ENCODE measurements around the gene HOXD4. TPM values are rescaled to one million over a fixed set of nuclear protein-coding genes. Genes with fewer than 3 reads are reported as not detected.

The HOXD4 gene
- total RNA-seq, 1 donor from 2014 or later, result not detected

DNA sequence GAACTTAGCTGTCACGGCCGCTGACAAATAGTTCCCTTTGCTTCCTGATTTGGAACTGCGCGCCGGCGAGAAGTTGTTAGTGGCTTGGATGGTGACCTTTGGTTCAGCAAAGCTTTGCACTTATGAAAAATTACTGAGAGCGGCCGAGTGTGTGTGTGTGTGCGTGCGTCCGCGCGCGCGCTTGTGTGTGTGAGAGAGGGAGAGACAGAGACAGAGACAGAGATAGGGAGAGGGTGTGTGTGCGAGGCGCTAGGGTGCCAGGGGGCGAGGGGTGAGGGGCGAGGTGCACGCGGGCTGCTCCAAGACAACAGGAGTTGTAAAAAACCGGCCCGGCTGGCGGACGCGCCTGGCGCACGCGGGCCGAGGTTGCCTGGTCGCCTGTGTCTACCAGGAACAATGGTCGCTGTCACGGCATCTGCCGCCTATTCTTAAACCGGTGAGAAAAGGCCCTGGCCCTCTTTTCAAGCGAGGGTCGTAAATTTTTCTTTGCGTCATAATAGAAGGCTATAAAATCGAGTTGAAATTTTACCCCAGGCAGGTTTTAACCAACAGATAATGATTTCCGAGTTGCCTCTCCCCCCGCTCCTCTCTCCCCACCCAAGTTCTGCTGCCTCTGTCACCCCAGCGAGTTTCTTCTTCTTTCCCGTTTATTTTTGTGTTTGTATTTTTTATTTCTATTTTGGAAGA lies 6.3 kb downstream of the HOXD4 start:
- peaks cover 7% of the 10 kb centered on the region for H3K9me3 Mint-ChIP-seq
- DNase-seq, result peak; percentile 66
- no peaks in the 10 kb centered on the region for H3K36me3 Mint-ChIP-seq (ENCODE audit: low read depth)
- H3K27me3 Mint-ChIP-seq, result peaks cover 82% of the 10 kb centered on the region
- H3K4me1 Mint-ChIP-seq, result peaks cover 2% of the 10 kb centered on the region
- intact Hi-C loops (cut with micrococcal nuclease), result loop anchor here (2.0 kb wide), 2 partner anchors 19 to 47 kb away; no protein-coding TSS in a partner anchor
- H3K27ac Mint-ChIP-seq, result peak overlapping the region; percentile 72
- no peak overlapping the region for H3K4me3 Mint-ChIP-seq

DNA sequence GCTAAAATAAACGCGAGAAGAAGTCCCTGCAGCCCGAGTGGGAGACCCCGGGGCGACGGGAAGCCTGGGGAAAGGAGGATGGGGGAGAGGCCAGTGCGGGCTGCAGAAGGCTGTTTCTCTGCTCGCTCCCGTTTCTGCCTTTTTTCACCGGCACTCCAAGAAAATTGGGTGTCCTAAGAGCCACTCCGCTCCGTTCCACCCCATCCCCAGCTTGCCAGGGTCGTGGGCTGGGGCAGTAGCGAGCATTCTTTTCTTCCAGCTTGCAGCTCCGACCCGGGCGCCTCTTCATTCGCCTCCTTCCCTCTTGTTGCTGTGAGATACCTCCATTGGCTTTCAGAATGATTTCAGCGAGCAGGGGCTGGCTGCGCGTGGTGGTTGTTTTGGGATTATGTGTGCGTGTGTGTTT lies 6.8 kb downstream of the HOXD4 start:
- H3K27ac Mint-ChIP-seq, result no peak overlapping the region
- peaks cover 82% of the 10 kb centered on the region for H3K27me3 Mint-ChIP-seq
- peaks cover 7% of the 10 kb centered on the region for H3K9me3 Mint-ChIP-seq
- H3K4me3 Mint-ChIP-seq, result no peak overlapping the region
- H3K36me3 Mint-ChIP-seq (ENCODE audit: low read depth), result no peaks in the 10 kb centered on the region
- intact Hi-C loops (cut with micrococcal nuclease), result loop anchor here (2.0 kb wide), 1 partner anchor 47 kb away; no protein-coding TSS in a partner anchor
- peaks cover 2% of the 10 kb centered on the region for H3K4me1 Mint-ChIP-seq
- DNase-seq, result no peak

DNA sequence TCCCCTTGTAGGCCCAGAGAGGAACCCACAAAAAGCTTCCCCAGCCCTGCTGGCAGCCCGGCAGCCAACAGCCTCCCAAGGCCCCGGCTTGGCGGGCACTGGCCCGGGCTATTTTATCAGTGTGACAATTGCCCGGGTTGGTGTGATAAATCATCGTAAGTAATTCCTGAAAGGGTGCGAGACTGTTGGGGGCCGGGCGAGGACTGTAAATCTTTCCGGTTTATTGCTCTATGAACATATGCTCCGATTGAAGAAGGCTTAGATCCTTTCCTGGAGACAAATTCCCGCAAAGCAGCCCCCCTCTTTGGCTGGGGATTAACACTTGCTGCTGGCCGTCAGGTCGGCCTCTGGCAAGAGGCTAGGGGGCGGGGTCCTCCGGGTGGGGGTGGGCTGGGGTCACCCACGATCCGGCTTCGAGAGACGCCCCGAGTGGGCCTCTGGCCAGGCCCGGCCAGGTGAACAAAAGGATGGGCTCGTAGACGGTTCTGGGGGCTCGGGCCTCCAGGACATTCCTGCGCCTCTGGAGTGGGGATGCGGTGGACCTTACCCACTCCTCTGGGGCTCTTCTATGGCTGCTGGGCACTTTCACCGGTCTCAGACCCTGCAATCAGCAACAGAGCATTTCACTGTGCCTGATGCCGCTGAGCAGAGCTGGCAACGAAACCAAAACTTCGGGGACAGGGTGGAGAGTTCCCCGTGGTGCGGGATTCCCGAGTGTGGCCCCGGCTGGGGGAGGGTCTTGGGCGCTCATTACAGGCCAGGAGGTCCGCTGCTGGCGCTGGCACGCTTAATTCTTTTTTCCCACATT lies 7.7 kb downstream of the HOXD4 start:
- H3K27me3 Mint-ChIP-seq, result peaks cover 85% of the 10 kb centered on the region
- peaks cover 2% of the 10 kb centered on the region for H3K4me1 Mint-ChIP-seq
- peak; percentile 53 for DNase-seq
- H3K36me3 Mint-ChIP-seq (ENCODE audit: low read depth), result peaks cover 3% of the 10 kb centered on the region
- H3K4me3 Mint-ChIP-seq, result no peak overlapping the region
- peaks cover 12% of the 10 kb centered on the region for H3K9me3 Mint-ChIP-seq
- intact Hi-C loops (cut with micrococcal nuclease), result loop anchor here (2.0 kb wide), 1 partner anchor 48 kb away; no protein-coding TSS in a partner anchor
- H3K27ac Mint-ChIP-seq, result peak overlapping the region; percentile 58

DNA sequence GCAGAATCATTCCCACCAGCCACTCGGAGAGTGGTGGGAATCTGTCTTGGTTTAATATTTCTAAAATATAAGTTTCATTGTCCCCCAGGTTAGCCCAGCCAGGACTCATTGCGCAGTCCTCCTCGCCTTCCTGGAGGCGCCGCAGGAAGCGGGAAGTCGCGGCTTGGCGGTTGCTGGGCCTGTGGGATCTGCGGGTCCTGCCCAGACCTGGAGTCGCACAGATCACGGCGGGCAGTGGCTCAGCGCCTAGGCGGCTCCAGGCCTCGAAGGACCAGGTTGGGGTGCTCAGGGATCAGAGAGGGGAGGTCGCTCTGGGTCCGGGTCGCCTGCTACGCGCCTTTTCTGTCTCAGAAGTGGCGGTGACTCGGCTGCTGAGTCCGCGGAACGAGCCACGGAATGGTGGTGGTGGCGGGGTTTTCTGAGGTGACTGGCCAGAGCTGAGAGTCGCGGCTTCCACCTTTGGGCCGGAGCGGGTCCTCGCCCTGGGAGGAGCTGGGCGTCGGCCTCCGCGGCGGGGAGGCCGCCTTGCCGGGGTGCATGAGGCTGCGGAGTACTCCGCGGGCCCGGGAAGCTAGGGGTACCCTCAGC lies 8.4 kb downstream of the HOXD4 start:
- Mint-ChIP-seq H3K27ac (no peak overlapping the region), H3K27me3 (peaks cover 85% of the 10 kb centered on the region), H3K36me3 (ENCODE audit: low read depth) (peaks cover 5% of the 10 kb centered on the region), H3K4me1 (peaks cover 2% of the 10 kb centered on the region), H3K4me3 (no peak overlapping the region), H3K9me3 (peaks cover 16% of the 10 kb centered on the region)
- intact Hi-C loops (cut with micrococcal nuclease), result loop anchor here (2.0 to 5.0 kb wide), 4 partner anchors 32 to 1827 kb away; partner anchors contain the start of genes HOXD8 and SP9
- peak; percentile 54 for DNase-seq

DNA sequence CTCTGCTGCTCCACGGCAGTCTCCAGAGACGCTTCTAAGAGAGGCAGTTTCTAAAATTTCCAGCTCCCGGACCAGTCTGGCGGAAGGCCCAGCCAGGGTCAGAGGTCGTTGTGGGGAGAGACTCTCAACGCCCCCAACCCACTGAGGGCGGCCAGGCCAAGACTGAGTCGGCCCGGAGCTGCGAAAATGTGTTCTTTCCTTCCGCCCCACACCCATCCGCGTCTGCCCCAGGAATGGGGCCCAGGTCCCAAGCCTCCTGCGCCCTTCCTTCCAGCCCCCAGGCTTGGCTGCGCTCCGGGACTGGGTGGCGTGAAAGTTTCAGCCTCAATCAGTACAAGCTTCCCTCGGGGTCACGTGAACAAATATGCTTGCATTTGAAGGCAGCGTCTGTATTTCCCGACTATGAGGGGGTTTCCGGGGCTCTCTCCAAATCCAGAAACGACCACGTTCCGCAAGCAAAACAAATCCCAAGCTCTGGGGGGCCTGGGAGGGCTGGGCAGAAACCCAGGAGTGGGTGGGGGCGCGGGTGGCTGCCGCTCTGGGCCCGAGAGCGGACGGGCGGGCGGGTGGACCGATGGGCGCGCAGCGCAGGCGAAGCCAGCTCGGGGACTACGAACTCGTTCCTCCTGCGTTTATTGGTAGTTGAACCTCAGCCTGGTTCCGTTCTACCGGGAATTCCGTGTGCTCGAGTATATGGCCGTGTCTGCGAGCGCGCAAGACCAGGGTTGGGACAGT lies 9.1 kb downstream of the HOXD4 start:
- DNase-seq, result no peak
- intact Hi-C loops (cut with micrococcal nuclease), result loop anchor here (2.0 to 5.0 kb wide), 3 partner anchors 33 to 1828 kb away; partner anchors contain the start of genes HOXD8 and SP9
- H3K4me3 Mint-ChIP-seq, result no peak overlapping the region
- peaks cover 2% of the 10 kb centered on the region for H3K4me1 Mint-ChIP-seq
- peaks cover 16% of the 10 kb centered on the region for H3K9me3 Mint-ChIP-seq
- peaks cover 5% of the 10 kb centered on the region for H3K36me3 Mint-ChIP-seq (ENCODE audit: low read depth)
- no peak overlapping the region for H3K27ac Mint-ChIP-seq
- H3K27me3 Mint-ChIP-seq, result peaks cover 83% of the 10 kb centered on the region

DNA sequence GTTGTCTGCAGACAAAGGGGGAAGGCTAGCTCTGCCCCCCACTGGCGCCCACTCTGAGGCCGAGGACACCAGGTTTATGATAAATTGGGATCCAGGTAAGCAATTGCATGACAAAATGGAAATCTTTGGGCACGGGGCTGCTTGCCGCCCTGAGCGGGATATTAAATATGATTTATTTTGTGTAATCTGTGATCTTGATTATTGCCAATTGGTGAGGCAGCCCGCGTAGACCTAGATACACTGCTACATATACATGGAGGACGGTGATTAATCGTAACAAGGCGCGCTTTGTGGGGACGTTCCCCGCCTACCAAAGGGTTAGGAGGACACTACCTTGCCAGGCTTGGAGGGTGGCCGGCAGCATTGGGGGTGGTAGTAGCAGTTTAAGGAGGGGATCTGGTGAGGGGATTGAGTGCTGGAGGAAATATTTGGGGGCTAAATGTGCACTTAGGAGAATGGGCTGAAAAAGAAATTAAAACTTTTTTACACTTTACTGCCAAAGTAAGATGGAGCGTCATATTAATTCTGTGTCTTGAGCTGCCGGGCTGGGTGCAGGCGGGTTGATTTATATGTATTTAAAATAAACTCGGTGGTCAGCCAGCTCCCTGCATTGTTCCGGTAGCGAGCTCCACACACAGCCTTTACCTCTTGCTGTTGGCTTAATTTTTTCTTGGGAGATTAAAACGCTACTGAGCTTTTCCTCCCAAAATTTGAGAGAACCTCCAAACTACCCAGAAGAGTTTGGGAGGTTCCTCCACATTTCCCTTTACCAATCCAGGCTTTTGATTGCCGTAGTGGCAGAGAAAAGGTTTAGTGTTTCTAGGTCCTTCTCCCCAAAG lies 9.9 kb downstream of the HOXD4 start:
- DNase-seq, result peak; percentile 54
- no peak overlapping the region for H3K27ac Mint-ChIP-seq
- H3K4me3 Mint-ChIP-seq, result no peak overlapping the region
- peaks cover 16% of the 10 kb centered on the region for H3K9me3 Mint-ChIP-seq
- peaks cover 2% of the 10 kb centered on the region for H3K4me1 Mint-ChIP-seq
- H3K36me3 Mint-ChIP-seq (ENCODE audit: low read depth), result peaks cover 5% of the 10 kb centered on the region
- intact Hi-C loops (cut with micrococcal nuclease), result loop anchor here (2.0 to 5.0 kb wide), 3 partner anchors 34 to 1829 kb away; partner anchors contain the start of genes HOXD8 and SP9
- peaks cover 84% of the 10 kb centered on the region for H3K27me3 Mint-ChIP-seq

DNA sequence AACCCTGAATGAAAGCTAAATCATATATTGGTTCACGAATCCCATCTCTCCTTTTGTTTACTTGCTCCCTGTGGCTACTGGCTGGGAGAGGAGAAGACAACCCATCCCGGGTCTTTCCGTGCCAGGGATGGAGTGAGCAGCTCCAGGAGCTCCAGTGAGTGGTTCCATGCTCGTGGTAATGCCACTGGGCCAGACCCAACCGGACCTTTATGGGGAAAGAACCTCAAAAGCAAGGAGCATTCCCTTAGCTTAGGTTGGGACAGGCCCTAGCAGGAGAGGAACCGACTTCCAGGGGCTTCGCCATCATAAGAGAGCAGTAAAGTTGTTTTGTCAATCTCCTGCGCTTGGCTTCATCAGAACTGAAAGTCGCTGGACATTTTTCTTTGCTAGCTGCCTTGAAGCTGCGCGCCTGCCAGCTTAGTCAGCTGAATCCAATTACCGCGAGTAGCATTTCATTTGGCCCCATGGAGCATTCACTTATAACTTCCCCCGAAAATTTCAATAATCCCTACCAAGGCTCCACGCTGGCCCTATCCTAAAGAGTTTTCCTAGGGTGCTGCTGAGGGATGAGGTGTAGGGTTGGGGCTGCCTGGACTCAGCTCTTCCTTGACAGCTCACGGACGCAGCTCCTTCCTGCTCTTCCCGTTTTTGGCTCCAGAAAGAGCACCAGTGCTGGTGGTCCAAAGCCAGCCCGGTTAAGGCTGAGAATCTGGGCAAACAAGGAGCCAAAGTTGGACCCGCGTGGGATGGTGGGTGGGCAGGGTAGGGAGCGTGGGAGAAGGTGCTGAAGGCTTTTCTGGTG lies 10.7 kb downstream of the HOXD4 start:
- intact Hi-C loops (cut with micrococcal nuclease), result loop anchor here (2.0 to 5.0 kb wide), 3 partner anchors 35 to 1830 kb away; partner anchors contain the start of genes HOXD8 and SP9
- Mint-ChIP-seq H3K4me3 (no peak overlapping the region), H3K27ac (no peak overlapping the region), H3K36me3 (ENCODE audit: low read depth) (peaks cover 5% of the 10 kb centered on the region), H3K27me3 (peaks cover 86% of the 10 kb centered on the region), H3K4me1 (peaks cover 2% of the 10 kb centered on the region), H3K9me3 (peaks cover 16% of the 10 kb centered on the region)
- DNase-seq, result peak; percentile 45

DNA sequence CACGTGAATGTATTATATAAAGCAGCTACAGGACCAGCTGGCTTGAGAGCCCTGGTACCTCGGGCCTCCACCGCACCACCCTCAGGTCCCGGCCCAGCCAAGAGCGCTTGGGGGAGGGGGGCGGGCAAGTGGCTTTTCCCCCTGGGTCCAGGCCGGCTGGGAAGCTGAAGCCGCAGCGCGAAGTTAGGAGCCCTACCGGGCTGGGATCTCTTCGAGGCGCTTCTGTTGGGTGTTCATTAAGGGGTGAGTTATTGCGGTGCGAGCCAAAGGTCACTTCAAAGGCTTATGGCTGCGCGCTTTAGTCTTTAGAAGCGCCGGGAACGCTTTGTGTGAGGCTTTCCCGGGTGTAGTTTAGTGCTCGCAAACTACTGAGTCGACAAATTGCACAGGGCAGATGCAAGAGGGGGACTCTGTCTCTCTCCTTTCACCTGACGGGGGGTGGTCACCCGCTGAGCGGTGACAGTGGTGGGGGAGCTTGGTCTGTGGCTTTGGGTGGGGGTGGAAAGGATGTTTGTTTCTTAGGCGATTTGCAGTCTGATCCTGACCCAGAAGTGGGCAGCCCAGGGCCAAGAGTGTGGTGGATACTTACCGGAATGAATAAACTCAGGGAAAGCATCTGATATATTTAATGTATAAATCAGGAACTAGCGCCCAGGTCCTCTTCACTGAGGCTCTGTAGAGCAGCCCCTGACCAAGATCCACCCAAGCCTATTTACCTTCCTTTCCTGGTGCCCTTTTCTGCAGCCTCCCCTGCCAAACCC lies 11.7 kb downstream of the HOXD4 start:
- peaks cover 87% of the 10 kb centered on the region for H3K27me3 Mint-ChIP-seq
- no peaks in the 10 kb centered on the region for H3K4me1 Mint-ChIP-seq
- intact Hi-C loops (cut with micrococcal nuclease), result loop anchor here (5.0 kb wide), 2 partner anchors 36 to 1831 kb away; partner anchors contain the start of genes HOXD8 and SP9
- DNase-seq, result no peak
- H3K36me3 Mint-ChIP-seq (ENCODE audit: low read depth), result peaks cover 5% of the 10 kb centered on the region
- H3K9me3 Mint-ChIP-seq, result peaks cover 12% of the 10 kb centered on the region
- no peak overlapping the region for H3K4me3 Mint-ChIP-seq
- peak overlapping the region; percentile 44 for H3K27ac Mint-ChIP-seq

DNA sequence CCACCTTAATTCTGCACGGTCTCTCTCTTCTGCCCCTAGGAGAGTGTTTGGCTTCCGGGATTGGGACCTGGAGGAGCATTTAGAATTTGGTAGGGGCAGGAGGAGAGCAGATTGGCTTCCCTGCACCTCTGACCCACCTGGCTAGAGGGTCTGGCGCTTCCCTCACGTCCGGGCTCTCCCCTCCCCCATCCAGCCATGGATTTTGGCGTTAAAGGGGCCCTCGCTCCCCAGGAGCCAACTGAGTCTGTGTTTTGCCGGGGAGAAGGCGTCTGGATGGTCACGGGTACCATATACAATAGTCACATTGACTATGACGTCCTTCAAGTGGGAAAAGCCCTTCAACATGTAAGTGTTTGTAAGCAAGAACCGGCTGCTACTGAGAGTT lies 12.3 kb downstream of the HOXD4 start:
- H3K36me3 Mint-ChIP-seq (ENCODE audit: low read depth), result peaks cover 5% of the 10 kb centered on the region
- DNase-seq, result no peak

DNA sequence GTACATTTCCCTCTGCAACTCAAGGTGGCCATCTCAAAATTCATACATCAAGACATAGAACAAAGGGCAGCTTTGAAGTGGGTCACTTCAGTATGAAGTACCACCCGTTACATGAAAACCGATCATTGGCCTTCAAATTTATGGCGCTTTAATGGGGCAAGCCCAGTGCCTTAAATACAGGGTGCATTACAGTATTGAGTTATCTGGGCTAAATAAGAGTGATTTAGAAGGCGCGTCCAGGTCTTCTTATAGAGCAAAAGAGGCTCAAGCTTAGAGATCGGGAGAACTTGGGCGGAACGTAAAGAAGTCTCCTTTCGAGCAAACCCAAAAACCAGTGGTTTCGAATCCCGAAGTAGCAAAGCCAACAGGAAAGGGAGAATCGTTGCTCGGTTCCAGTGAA lies 12.9 kb downstream of the HOXD4 start:
- H3K9me3 Mint-ChIP-seq, result peaks cover 12% of the 10 kb centered on the region
- no peak for DNase-seq
- peaks cover 80% of the 10 kb centered on the region for H3K27me3 Mint-ChIP-seq
- H3K36me3 Mint-ChIP-seq (ENCODE audit: low read depth), result peaks cover 5% of the 10 kb centered on the region
- H3K4me3 Mint-ChIP-seq, result no peak overlapping the region
- no peaks in the 10 kb centered on the region for H3K4me1 Mint-ChIP-seq
- intact Hi-C loops (cut with micrococcal nuclease), result loop anchor here (5.0 kb wide), 2 partner anchors 37 to 1832 kb away; partner anchors contain the start of genes HOXD8 and SP9
- H3K27ac Mint-ChIP-seq, result peak overlapping the region; percentile 44

More for the DNA sequence above, 12.3 kb downstream of the HOXD4 start:
- Mint-ChIP-seq H3K4me1 (no peaks in the 10 kb centered on the region), H3K4me3 (no peak overlapping the region), H3K9me3 (peaks cover 12% of the 10 kb centered on the region), H3K27ac (peak overlapping the region; percentile 44), H3K27me3 (peaks cover 83% of the 10 kb centered on the region)
- intact Hi-C loops (cut with micrococcal nuclease), result loop anchor here (5.0 kb wide), 2 partner anchors 36 to 1831 kb away; partner anchors contain the start of genes HOXD8 and SP9
